Neural progenitor cell (in vitro differentiated cells): Measurements from ENCODE around the gene ERVFRD-1. TPM values are rescaled to one million over a fixed set of nuclear protein-coding genes. Genes with fewer than 3 reads are reported as not detected.
A peak's percentile ranks its signal among the peaks of the same experiment; 100 is the strongest.

Experiments
- DNase-seq: peaks from one replicate; pipeline ENCODE4 v3.0.0-alpha.2; 2016; ENCODE audit warnings: low spot score
- H2AFZ ChIP-seq: fragments of 200-600 bp; sonication (generic); replicated peaks from 2 replicates; pipeline ENCODE4 v1.6.1; 2016; ENCODE audit warnings: antibody characterized with exemption
- H3F3A ChIP-seq: fragments of 200-600 bp; sonication (generic); 2 replicates; pipeline ENCODE4 v1.6.1; 2016; ENCODE audit warnings: antibody characterized with exemption, low read depth
- H3K27ac ChIP-seq: fragments of 200-600 bp; sonication (generic); 2 replicates; pipeline ENCODE4 v1.5.1; 2016; ENCODE audit warnings: mild to moderate bottlenecking
- H3K27me3 ChIP-seq: fragments of 200-600 bp; sonication (generic); 2 replicates; pipeline ENCODE4 v1.6.1; 2016; ENCODE audit warnings: mild to moderate bottlenecking, moderate library complexity
- H3K36me3 ChIP-seq: fragments of 200-600 bp; sonication (generic); 2 replicates; pipeline ENCODE4 v1.5.1; 2016
- H3K4me1 ChIP-seq: fragments of 200-600 bp; sonication (generic); 2 replicates; pipeline ENCODE4 v1.6.1; 2016; ENCODE audit warnings: mixed run types
- H3K4me2 ChIP-seq: fragments of 200-600 bp; sonication (generic); 2 replicates; pipeline ENCODE4 v1.6.1; 2016
- H3K4me3 ChIP-seq: fragments of 200-600 bp; sonication (generic); 2 replicates; pipeline ENCODE4 v1.5.1; 2016
- H3K79me2 ChIP-seq: fragments of 200-600 bp; sonication (generic); 2 replicates; pipeline ENCODE4 v1.6.1; 2016; ENCODE audit warnings: low read depth
- H3K9ac ChIP-seq: fragments of 200-600 bp; sonication (generic); 2 replicates; pipeline ENCODE4 v1.6.1; 2016
- H3K9me3 ChIP-seq: fragments of 200-600 bp; sonication (generic); 2 replicates; pipeline ENCODE4 v1.5.1; 2016; ENCODE audit warnings: low read depth
- H4K20me1 ChIP-seq: fragments of 200-600 bp; sonication (generic); 2 replicates; pipeline ENCODE4 v1.6.1; 2016; ENCODE audit warnings: low read depth
- H3K27ac Mint-ChIP-seq: 3 replicates; pipeline ENCODE4 v1.8.0; 2021; ENCODE audit warnings: mixed read lengths
- H3K27me3 Mint-ChIP-seq: 2 replicates; pipeline ENCODE4 v1.8.0; 2022; ENCODE audit warnings: low read depth, mild to moderate bottlenecking, inconsistent platforms, moderate library complexity, mixed read lengths; ENCODE audit not compliant: insufficient read depth
- H3K36me3 Mint-ChIP-seq: 3 replicates; pipeline ENCODE4 v1.8.0; 2021; ENCODE audit warnings: mixed read lengths
- H3K4me1 Mint-ChIP-seq: 3 replicates; pipeline ENCODE4 v1.8.0; 2021; ENCODE audit warnings: mixed read lengths
- H3K4me3 Mint-ChIP-seq: 3 replicates; pipeline ENCODE4 v1.8.0; 2021; ENCODE audit warnings: mild to moderate bottlenecking, moderate library complexity, mixed read lengths
- H3K9me3 Mint-ChIP-seq: 3 replicates; pipeline ENCODE4 v1.8.0; 2020; ENCODE audit warnings: mixed read lengths
- EZH2 ChIP-seq: fragments of 200-600 bp; sonication (generic); IDR thresholded peaks from 2 replicates; pipeline ENCODE4 v1.6.1; 2017; ENCODE audit warnings: antibody characterized with exemption, mild to moderate bottlenecking, moderate library complexity
- EZH2phosphoT487 ChIP-seq: fragments of 200-600 bp; sonication (generic); IDR thresholded peaks from 2 replicates; pipeline ENCODE4 v1.6.1; 2017; ENCODE audit warnings: antibody characterized with exemption
- total RNA-seq: library from RNA; depleted of rRNA; stranded (reverse); fragments of >200 nt; gene quantifications from 2 replicates; pipeline ENCODE4 v1.2.3, GENCODE V29; 2015; ENCODE audit warnings: low replicate concordance
- TF ChIP-seq, protein P1 (sequence below): fragments of 200-600 bp; sonication (generic); IDR thresholded peaks from 2 replicates; pipeline ENCODE4 v1.5.1; 2017; ENCODE audit warnings: antibody characterized with exemption, mild to moderate bottlenecking

Gene ERVFRD-1
- total RNA-seq, 1 donor from 2014 or later, result not detected

DNA sequence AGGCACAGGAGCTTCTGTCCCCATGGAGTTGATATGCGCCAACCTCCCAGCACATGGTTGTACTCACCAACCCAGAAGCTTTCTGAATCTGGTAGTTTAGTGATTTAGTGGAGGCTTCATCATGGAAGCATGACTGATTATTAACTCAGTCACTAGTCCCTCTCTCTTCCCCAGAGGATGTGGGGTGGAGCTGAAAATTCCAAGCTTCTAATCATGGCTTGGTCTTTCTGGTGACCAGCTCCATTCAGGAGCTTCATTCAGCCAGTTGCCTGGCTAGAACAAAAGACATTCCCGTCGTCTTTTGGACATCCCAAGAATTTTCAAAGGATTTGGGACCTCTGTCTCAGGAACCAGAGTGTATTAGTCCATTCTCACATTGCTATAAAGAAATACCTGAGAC lies 31.2 kb downstream of the ERVFRD-1 start:
- no peak overlapping the region for H3K4me3 ChIP-seq
- Mint-ChIP-seq H3K27ac (no peak overlapping the region), H3K9me3 (no peaks in the 10 kb centered on the region), H3K27me3 (peaks cover 2% of the 10 kb centered on the region), H3K4me3 (no peak overlapping the region), H3K36me3 (no peaks in the 10 kb centered on the region), H3K4me1 (peaks cover 3% of the 10 kb centered on the region)
- DNase-seq, result no peak
- H3K4me1 ChIP-seq, result no peaks in the 10 kb centered on the region
- H3K27ac ChIP-seq, result no peak overlapping the region
- no peaks in the 10 kb centered on the region for H3K27me3 ChIP-seq
- no peaks in the 10 kb centered on the region for H4K20me1 ChIP-seq
- no peak overlapping the region for H3K4me2 ChIP-seq
- H3K36me3 ChIP-seq, result no peaks in the 10 kb centered on the region
- TF ChIP-seq EZH2phosphoT487 (no peak), EZH2 (no peak)
- TF ChIP-seq, protein P1, sequence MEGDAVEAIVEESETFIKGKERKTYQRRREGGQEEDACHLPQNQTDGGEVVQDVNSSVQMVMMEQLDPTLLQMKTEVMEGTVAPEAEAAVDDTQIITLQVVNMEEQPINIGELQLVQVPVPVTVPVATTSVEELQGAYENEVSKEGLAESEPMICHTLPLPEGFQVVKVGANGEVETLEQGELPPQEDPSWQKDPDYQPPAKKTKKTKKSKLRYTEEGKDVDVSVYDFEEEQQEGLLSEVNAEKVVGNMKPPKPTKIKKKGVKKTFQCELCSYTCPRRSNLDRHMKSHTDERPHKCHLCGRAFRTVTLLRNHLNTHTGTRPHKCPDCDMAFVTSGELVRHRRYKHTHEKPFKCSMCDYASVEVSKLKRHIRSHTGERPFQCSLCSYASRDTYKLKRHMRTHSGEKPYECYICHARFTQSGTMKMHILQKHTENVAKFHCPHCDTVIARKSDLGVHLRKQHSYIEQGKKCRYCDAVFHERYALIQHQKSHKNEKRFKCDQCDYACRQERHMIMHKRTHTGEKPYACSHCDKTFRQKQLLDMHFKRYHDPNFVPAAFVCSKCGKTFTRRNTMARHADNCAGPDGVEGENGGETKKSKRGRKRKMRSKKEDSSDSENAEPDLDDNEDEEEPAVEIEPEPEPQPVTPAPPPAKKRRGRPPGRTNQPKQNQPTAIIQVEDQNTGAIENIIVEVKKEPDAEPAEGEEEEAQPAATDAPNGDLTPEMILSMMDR, result no peak
- no peaks in the 10 kb centered on the region for H3F3A ChIP-seq
- H3K9me3 ChIP-seq, result no peaks in the 10 kb centered on the region
- no peak overlapping the region for H3K9ac ChIP-seq
- H2AFZ ChIP-seq, result no peak overlapping the region
- H3K79me2 ChIP-seq, result no peaks in the 10 kb centered on the region

DNA sequence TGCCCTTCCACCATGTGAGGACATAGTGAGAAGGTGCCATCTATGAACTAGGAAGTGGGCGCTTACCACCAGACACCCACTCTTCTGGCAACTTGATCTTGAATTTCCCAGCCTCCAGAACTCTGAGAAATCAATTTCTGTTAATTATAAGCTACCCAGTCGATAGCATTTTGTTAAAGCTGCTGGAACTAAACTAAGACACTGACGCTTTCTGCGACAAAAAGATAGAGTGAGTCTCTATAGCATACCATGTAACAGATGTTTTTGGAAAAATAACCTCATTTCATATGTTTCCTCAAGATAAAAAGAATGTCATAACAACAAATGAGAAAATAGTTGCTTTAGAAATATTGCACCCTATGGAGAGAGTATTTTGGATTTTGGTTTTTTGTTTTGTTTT lies 33.3 kb downstream of the ERVFRD-1 start:
- Histone ChIP-seq H3K27me3 (no peaks in the 10 kb centered on the region), H3K4me2 (no peak overlapping the region), H3K79me2 (no peaks in the 10 kb centered on the region), H3F3A (no peaks in the 10 kb centered on the region), H3K9ac (no peak overlapping the region), H4K20me1 (no peaks in the 10 kb centered on the region), H3K4me1 (no peaks in the 10 kb centered on the region), H2AFZ (no peak overlapping the region), H3K27ac (no peak overlapping the region), H3K4me3 (no peak overlapping the region), H3K9me3 (no peaks in the 10 kb centered on the region), H3K36me3 (no peaks in the 10 kb centered on the region)
- Mint-ChIP-seq H3K4me3 (no peak overlapping the region), H3K9me3 (no peaks in the 10 kb centered on the region), H3K27me3 (peaks cover 2% of the 10 kb centered on the region), H3K36me3 (no peaks in the 10 kb centered on the region), H3K27ac (no peak overlapping the region), H3K4me1 (peaks cover 3% of the 10 kb centered on the region)
- no peak for DNase-seq
- TF ChIP-seq EZH2phosphoT487 (no peak), EZH2 (no peak)
- TF ChIP-seq, protein P1, result no peak

DNA sequence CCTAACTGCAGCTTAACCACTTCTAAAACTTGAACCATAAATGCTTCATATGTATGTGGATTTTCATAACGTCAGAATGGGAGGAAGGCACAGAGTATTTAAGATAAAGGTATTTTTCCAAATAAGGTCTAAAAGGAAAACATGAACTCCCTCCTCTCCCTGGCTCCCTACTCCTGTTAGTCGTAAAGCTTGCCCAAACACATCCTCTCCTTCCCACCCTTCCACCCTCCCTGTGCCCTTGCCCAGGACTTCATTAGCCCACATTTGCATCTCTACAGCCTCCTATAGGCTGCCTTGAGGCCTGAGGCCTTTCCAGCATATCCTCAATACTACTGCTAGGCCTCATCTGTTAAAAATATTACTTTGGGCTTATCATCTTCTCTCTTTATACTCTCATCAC lies 35.0 kb downstream of the ERVFRD-1 start:
- Histone ChIP-seq H3K36me3 (no peaks in the 10 kb centered on the region), H4K20me1 (no peaks in the 10 kb centered on the region), H3F3A (no peaks in the 10 kb centered on the region), H3K4me1 (no peaks in the 10 kb centered on the region), H3K79me2 (no peaks in the 10 kb centered on the region), H3K9ac (no peak overlapping the region), H3K27ac (no peak overlapping the region), H3K4me3 (no peak overlapping the region), H3K9me3 (no peaks in the 10 kb centered on the region), H2AFZ (peak overlapping the region; percentile 4), H3K4me2 (no peak overlapping the region), H3K27me3 (no peaks in the 10 kb centered on the region)
- Mint-ChIP-seq H3K4me3 (no peak overlapping the region), H3K9me3 (no peaks in the 10 kb centered on the region), H3K4me1 (no peaks in the 10 kb centered on the region), H3K36me3 (no peaks in the 10 kb centered on the region), H3K27me3 (no peaks in the 10 kb centered on the region), H3K27ac (no peak overlapping the region)
- no peak for DNase-seq
- TF ChIP-seq, protein P1, result no peak
- no peak for TF ChIP-seq EZH2
- no peak for TF ChIP-seq EZH2phosphoT487
